Stimulated activated CD8-positive, alpha-beta memory T cell treated with anti-CD3 and anti-CD28 coated beads, Interleukin-4, amount 100 ng/mL, for 48 hours (primary cell): Measurements from ENCODE around the gene ZNF668.
"Not testable (repeated sequence)": the region's sequence is repeated elsewhere in the genome, so short reads cannot be mapped to it uniquely, and the experiment has no call there.

Experiments used
- DNase-seq: peaks from one replicate; pipeline ENCODE4 v3.0.0-alpha.2; 2020

Gene ZNF668

DNA sequence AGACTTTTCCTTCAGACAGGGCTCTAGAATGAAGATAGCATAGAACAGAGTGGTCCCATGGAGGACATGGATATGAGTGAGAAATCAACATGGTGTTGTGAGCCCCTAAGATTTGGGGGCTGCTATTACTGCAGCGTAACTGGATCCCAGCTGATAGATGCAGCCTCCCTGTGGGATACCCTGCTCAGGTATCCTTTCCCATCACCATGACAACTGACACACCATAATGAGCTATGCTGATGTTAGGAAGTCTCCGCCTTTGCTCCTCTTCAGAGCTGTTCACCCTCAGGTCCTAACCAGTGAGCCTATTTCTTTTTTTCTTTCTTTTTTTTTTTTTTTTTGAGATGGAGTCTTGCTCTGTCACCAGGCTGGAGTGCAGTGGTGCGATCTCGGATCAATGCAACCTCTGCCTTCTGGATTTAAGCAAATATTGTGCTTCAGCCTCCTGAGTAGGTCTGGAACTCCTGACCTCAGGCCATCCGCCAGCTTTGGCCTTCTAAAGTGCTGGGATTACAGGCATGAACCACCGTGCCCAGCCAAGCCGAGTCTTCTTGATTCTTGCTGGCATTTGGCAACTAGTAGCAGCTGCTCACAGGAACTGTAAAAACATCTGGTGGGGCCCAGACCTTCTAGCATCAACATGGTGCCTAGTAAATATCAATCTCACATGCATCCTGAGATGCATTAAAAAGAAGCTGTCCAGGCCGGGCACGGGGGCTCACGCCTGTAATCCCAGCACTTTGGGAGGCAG is 23.6 kb downstream of the ZNF668 start:
- no peak for DNase-seq

DNA sequence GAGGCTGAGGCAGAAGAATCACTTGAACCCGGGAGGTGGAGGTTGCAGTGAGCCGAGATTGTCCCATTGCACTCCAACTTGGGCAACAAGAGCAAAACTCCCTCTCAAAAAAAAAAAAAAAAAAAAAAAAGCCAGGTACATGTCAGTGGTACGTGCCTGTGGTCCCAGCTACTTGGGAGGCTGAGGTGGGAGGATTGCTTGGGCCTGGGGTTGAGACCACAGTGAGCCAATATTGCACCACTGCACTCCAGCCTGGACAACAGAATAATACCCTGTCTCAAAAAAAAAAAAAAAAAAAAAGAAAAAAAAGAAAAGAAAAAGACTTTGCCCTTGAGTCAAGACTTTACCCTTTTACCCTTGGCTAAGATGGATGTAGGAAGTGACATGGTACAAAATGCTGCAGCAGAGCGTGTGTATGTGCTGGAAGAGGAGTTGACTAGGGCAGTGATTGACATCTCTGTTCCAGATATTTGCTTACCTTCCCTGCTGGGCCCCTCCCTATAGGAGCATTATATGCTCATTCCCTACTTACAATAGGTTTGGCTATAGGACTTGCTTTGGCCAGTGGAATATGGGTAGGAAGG is 30.1 kb downstream of the ZNF668 start:
- DNase-seq: no peak

DNA sequence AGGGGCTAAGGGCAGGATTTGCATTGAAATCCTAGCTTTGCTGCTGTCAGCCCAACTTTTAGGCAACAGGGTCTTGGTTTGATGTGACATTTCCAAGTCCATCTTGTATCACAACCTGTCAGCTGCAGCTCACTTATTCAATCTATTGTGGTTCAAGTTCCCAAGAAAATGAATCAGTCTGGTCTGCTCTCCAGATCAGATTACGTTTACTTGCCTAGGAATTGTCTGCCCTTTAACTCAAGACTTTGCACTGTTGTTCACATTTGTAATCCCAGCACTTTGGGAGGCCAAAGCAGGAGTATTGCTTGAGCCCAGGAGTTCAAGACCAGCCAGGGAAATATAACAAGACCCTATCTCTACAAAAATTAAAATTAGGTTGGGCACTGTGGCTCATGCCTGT is 30.7 kb downstream of the ZNF668 start:
- DNase-seq: no peak

DNA sequence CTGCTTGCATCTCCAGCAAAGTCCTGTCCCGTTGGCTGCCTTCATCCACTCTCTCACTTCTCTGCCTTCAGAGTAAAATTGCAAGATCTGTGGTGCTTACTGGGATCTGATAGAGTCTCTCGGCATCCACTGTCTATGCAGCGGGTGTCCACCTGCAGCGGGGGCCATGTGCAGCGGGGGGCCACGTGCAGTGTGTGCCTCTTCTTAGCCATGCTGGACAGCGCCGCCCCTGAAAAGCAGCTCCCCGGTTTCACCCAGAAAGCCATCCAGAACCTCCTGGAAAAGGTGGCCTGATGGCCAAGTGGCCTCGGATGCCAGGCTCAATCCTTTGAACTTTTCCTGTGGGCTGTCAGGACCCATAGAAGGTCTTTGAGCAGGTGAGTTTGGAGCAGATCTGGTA is 31.2 kb downstream of the ZNF668 start:
- no peak for DNase-seq

GRCh38 chr16:31038993-31039392 is 35.0 kb downstream of the ZNF668 start:
- no peak for DNase-seq

DNA sequence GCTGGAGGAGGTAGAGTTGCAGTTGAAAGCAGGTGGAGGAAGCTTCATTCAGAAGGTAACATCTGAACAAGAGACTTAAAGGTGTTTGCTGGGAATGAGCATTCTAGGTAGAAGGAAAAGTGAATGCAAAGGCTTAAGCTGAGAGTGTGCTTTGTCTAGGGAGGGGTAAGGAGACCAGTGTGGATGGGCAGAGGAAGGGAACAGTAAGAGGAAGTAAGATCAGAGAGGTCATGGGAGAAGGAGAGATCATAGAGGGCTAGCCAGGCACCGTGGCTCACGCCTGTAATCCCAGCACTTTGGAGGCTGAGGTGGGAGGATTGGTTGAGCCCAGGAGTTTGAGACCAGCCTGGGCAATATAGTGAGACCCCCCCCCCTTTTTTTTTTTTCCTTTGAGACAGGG is 37.3 kb downstream of the ZNF668 start:
- no peak for DNase-seq

DNA sequence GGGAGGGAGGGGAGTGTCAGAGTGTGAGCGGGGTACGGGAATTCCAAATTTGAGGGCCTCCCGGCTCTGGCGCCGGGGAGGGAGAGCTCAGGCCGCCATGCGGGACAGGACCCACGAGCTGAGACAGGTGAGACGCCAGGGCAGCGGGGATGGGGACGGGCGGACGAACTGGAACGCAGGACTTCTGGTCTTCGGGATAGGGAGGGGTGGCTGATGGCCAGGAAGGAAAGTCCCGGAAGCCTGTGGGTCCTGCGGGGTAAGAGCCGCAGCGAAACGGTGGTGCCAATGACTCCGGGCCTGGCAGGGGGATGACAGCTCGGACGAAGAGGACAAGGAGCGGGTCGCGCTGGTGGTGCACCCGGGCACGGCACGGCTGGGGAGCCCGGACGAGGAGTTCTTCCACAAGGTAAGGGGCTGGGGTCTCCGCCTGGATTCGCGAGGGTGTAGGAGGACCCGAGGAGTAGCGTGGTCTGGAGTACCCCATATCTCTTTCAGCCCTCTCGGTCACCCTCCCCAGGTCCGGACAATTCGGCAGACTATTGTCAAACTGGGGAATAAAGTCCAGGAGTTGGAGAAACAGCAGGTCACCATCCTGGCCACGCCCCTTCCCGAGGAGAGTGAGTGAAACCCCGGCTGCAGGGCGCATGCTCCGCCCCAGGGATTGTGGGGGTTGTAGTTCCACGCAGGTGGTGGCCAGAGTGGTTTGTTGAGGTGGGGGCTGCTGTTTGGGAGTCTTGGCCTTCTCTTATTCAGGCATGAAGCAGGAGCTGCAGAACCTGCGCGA is 40.1 kb downstream of the ZNF668 start:
- peak; percentile 92 for DNase-seq

GRCh38 chr16:31032736-31033708 is 41.0 kb downstream of the ZNF668 start, which contains the start of gene STX4:
Gene STX4, plus strand, starts transcription at chr16:31033558. Its CDS starts 248 bp downstream, at chr16:31033806.
- DNase-seq: peak; percentile 99

GRCh38 chr16:31031276-31031675 is 42.8 kb downstream of the ZNF668 start:
- DNase-seq: no peak

DNA sequence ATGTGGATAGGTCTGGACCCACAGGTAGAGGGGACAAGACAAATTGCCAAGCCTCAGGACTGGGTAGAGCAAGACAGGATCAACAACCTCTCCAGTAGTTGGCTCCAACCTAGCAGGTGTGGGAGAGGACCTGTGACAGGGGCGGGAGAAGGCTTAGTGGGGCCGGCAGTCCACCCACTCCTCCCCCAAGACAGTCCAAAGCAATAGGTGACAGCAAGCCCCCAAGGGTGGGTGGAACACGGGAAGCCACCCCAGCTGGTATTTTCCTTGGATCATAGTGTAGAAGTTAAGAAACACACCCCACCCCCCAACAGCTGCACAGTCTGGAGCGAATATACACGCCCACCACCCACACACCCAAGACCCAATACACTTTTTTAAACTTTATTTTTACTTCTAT is 44.8 kb downstream of the ZNF668 start:
- no peak for DNase-seq

- no peak for DNase-seq
These were observed 48.7 kb downstream of the ZNF668 start for GRCh38 chr16:31025339-31025738.

DNA sequence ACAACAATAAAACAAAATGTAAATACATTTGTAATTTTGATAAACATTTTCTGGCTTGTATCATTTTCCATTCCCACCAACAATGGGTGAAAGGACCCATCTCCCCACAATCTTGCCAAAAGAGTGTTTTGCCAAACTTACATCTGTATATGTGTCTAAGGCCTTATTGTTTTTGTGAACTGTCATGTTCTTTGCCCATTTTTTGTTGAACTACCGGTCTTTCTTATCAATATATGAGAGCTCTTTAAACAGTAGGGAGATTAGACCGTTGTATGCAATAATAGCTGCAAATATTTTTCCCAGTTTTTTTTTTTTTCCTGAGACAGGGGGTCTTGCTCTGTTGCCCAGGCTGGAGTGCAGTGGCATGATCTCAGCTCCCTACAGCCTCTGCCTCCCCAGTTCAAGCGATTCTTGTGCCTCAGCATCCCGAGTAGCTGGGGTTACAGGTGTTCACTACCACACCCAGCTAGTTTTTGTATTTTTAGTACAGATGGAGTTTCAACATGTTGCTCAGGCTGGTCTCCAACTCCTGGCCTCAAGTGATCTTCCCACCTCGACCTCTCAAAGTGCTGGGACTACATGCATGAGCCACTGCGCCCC is 50.3 kb downstream of the ZNF668 start:
- DNase-seq: no peak

- no peak for DNase-seq
These were observed 50.8 kb downstream of the ZNF668 start for GRCh38 chr16:31023252-31023602.

- DNase-seq: no peak
These were observed 51.3 kb downstream of the ZNF668 start for GRCh38 chr16:31022544-31023251.

- DNase-seq: no peak
These were observed 53.5 kb downstream of the ZNF668 start for GRCh38 chr16:31020536-31020935.

GRCh38 chr16:31017756-31018155 is 56.3 kb downstream of the ZNF668 start:
- DNase-seq: not testable (repeated sequence)

- no peak for DNase-seq
These were observed 58.0 kb downstream of the ZNF668 start for GRCh38 chr16:31016018-31016417.

DNA sequence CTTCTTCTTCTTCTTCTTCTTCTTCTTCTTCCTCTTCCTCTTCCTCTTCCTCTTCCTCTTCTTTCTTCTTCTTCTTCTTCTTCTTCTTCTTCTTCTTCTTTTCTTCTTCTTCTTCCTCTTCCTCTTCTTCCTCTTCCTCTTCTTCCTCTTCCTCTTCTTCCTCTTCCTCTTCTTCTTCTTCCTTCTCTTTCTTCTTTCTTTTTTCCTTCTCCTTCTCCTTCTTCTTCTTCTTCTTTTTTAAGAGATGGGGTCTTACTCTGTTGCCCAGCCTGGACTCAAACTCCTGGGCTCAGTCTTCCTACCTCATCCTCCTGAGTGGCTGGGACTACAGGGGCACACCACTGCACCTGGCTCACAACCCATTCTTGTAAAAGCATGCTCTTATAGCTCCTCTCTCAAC is 60.7 kb downstream of the ZNF668 start:
- not testable (repeated sequence) for DNase-seq

- DNase-seq: not testable (repeated sequence)
These were observed 62.2 kb downstream of the ZNF668 start for GRCh38 chr16:31011815-31012214.
